H54 (cell line): ENCODE results near the gene SEMA7A.

Source experiments
- DNase-seq: peaks from one replicate; pipeline ENCODE4 v3.0.0; 2011; ENCODE audit warnings: low spot score, mixed read lengths; ENCODE audit not compliant: insufficient read length
- FAIRE-seq: peaks from 3 replicates; lab custom pipeline; 2011; peaks lifted over from hg19 to GRCh38; lab: Jason Lieb, UNC
- POLR2A ChIP-seq: IDR thresholded peaks from 2 replicates; pipeline ENCODE4 v1.6.1; 2011; ENCODE audit warnings: low read depth, mild to moderate bottlenecking, low read length

Gene SEMA7A

DNA sequence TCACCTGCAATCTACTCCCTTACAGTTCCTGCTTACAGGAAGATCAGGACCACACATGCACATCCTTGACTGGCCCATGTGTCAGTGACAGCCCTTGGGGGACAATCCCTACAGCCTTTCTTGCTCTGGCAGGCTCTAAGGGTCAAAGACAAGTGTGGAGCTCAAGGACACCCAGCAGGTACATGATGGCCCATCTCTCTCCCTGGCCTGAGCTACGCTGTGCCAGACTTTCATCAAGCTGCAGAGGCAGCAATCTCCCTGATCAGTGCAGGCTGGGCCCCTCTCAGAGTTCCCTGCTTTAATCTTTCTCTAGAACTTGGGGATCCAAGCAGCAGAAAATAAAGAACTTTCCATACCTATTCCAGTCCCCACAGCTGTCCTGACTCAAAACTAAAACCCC lies 2.6 kb downstream of the SEMA7A start:
- DNase-seq (no peak), FAIRE-seq (no peak)
- no peak for TF ChIP-seq POLR2A

DNA sequence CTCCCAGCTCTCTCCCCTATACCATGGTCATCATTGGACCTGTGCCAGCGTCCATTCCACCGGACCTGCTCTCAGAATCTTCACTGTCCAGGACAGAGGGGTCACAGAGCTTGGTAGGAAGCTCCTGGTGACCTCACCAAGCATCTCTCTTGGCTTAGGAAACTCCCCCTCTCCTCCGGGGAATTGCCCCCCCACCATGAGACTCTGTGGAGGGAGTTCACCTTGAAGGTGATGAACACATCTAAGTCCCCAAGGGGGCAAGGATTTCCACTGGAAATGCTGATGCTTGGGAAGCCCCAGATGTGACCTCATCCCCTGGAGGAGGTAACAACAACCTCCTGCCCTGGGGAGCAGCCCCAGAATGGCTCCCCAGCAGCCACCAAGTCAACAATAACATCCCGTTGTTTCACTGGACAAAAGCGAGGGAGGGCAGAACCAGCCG lies 3.2 kb downstream of the SEMA7A start:
- FAIRE-seq (no peak), DNase-seq (no peak)
- no peak for TF ChIP-seq POLR2A

DNA sequence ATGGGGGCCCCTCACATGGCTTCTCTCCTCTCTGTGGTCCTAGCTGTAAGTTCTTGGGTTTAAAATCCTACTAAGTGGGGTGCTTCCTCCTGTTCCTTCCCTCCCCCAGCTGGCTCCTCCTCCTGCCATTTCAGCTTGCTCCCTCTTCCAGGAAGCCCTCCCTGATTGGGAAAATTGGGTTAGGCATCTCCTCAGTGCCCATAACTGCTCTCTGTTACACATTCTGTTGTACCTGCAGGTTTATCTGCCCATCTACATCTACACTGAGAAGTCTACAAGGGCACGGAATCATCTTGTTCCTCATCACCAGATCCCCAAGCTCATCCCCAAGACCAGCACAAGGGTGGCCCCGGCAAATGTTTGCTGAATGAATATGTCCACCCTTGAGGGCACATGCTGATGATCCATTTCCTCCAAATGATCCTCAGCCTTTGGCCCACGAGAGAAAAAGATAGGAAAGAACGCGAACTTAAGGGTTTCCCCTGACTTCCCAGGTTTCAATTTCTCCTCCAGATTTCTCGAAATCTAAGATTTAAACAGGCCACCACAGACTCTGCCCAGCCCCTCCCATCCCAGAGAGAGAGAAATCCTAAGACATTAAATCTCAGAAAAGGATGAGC lies 3.9 kb downstream of the SEMA7A start:
- FAIRE-seq = no peak
- no peak for DNase-seq

DNA sequence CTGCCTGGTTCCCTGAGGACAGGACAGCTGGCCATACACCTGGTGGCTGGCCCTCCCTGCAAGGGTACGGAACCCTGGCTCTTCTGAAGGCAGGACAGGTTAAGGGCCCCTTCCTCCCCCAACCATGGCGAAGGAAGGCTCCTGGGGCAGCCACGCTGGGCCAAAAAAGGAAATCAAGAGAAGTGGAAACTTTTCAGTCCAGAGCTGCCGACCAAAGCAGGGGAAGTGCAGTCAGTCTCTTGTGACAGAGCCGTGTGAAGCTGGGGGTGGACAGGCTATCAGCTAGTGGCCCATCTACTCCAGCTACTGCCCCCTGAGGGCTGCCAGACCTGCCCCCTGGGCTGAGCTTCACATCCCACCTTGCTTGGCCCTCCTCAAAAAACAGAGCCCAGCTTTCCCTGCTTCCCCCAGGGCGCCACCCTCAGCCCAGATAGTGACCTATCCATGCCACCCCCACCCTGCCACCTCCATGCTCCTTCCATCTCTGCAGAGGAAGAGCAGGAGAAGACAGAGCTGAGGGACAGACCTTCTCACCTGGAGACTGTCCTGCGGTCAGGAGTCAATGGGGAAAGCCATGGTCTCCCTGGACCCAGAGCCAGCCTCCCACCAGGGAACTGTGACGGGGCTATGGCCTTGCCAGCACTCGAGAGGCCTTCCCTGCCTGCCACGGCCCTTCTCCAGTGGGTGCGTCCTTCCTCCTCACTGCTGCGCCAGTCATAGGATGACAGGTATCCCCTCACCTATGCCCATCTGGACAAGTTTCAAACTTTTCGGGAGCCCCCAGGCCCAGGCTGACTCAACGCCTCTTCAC lies 4.6 kb downstream of the SEMA7A start:
- no peak for DNase-seq
- FAIRE-seq = no peak
- TF ChIP-seq POLR2A = no peak

More for the DNA sequence above, 3.9 kb downstream of the SEMA7A start:
- TF ChIP-seq POLR2A = no peak

DNA sequence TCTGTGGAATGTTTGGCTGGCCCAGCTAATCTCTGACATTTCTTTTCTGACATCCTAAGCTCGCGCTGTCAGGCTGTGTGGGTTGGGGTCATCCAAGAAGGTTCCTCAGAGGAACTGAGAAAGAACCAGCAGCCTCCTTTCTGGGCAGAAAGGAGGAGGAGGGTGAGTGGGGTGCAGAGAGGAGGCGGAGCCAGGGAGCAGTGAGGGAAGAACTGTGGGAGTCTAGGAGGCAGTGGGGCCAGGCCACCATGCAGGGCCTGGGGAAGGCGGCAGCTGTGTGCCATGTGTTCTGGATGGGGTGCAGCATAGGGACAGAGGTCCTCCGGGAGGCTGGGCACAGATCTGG lies 5.3 kb downstream of the SEMA7A start:
- no peak for TF ChIP-seq POLR2A
- DNase-seq (no peak), FAIRE-seq (no peak)

DNA sequence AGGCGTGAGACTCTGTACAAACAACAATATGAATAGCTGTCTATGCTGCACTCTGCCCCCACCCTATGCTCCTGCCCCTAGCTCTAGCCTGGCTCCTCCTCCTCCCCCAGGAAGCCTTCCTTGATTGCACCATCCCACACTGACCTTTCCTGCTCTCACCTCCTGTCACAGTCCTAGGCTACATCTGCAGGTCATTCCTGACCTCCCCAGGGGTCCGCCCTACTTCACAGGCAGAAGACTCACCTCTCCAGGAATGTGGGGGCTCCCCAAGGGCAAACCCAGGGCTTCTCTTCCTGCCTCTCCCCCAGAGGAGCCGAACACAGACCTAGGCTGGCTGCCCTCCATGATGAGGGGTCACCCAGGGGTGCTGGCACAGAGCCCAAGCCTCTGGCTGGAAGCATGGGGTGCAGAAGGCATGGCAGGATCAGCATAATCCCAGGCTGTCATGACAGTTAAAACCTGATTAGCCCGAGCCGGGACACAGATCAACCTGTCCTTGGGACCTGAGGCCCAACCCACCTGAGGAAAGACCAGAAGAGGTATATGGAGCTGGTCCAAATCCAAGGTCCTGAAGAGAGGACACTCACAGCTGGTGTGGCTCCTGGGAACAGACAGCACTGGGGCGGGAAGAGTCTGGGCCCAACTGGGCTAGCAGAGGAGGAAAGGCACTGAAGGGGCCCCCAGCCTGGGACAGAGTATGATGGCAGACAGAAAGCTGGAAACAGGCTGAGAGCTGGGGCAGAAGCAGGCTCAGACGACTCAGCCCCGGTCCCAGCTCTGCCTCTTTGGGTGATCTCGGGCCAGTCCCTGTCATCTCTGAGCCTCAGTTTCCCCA lies 5.9 kb downstream of the SEMA7A start:
- no peak for DNase-seq
- FAIRE-seq = no peak
- TF ChIP-seq POLR2A = no peak

DNA sequence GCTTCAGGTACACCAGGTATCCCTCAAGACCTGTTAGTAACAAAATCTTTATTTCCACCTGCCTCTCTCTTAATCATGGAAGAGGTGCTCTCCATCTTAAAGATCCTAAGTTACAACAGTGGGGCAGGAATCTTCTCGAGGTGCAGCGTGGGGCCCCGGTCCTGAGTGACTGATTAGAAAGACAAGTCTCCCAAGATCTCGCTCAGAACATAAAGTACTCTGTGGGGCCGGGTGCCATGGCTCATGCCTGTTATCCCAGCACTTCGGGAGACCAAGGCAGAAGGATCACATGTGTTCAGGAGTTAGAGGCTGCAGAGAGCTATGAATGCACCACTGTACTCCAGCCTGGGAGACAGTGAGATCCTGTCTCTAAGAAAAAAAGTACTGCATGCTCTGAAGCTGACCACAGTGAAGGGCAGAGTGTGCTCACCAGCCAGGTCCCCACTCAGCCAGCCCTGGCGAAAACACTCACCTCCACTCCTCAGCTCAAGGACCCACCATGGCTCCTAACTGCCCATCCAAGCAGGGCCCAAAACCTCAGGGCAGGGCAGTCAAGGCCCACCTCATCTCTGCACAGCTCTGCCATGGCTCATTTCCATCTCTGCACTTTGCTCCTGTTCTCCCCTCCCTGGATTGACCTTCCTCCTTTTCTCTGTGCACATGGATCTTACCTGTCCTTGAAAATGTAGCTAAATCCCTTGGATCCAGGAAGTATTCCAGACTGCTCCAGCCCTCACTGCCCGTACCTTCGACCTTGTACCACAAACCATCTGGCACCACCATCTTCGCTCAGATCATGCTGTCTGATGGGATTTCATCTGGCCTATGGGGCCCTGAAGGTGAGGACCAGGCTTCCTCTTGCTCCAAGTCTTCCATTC lies 7.1 kb downstream of the SEMA7A start:
- no peak for FAIRE-seq
- DNase-seq = no peak
- no peak for TF ChIP-seq POLR2A

DNA sequence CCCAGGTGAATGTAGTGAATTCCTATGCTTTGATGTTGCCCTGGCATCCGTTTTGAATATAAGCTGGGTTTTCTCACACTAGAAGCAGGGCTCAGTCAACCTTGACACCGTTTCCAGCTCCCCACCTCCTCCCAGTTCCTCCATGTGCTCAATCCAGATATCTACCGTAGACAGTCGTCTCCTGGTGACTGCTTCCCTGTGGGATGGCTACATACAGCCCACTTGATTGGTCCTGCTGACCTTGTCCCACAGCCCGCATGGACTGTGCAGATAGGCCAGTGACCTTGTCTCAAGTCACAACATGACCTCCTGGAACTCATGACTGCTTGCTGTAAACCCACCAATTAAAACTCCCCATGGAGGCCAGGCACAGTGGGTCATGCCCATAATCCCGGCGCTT lies 8.1 kb downstream of the SEMA7A start:
- TF ChIP-seq POLR2A = no peak
- DNase-seq (no peak), FAIRE-seq (no peak)

DNA sequence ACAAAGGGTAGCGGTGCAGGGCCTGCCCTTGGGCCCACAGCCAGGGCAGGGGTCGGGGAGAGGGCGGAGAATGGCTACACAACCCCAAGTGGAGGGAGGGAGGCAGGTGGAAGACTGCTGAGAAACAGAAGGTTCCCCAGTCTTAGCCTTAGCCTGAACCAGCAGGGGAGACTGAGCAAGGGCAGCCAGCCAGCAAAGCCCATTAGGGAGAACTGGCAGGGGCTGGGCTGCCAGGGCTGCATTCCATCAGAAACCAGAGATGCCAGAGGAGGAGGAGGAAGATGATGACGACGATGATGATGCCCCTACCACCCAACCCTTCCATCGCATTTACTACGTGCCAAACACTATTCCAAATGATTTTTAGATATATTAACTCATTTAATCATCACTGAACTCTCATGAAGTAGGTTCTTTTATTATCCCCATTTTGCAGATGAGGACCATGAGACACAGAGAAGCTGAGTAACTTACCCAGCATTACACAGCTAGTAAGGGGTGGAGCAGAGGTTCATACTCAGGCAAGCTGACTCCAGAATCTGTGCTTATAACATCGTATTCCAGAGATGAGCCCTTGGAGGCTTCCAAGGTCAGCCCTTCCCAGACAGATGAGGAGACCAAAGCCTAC lies 8.7 kb downstream of the SEMA7A start:
- FAIRE-seq = no peak
- no peak for DNase-seq
- no peak for TF ChIP-seq POLR2A

DNA sequence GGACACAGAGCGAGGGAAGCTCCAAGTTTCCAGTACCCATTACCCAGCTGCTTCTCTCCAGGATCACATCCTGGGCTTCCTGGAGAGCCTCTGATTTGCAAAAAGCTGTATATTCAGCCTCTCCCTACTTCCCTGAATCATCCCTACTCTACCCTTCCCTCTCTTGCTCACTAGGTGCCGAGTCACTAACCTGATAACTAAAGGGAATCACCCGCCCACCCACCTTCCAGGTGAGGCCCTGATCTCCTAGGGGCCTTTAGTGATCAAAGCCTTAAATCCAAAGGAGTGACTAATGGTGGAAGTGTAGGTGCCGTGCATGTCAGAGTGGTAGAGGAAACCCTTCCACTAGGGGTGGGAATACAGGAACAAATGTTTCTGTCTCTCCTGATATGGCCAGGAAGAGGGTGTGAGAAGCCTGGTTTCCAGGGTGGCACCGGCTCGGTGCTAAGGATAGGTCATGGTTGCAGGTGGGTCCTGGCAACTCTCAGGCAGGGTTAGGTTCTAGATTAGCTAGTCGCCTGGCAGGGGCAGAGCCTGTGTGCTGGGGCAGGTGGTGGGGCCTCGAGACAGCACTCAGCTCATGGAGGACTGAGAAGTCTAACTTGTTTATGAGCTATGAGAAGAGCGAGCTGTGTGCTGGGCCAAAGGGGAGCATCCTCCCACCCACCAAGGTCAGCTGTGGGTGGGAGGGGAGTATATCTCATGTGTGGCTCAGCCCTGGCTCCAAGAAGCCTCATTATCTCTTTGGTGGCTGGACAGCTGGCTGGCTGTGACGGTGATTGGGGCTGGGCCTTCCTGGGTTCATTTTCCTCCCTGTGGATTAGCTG lies 10.1 kb downstream of the SEMA7A start:
- no peak for TF ChIP-seq POLR2A
- FAIRE-seq (no peak), DNase-seq (no peak)

DNA sequence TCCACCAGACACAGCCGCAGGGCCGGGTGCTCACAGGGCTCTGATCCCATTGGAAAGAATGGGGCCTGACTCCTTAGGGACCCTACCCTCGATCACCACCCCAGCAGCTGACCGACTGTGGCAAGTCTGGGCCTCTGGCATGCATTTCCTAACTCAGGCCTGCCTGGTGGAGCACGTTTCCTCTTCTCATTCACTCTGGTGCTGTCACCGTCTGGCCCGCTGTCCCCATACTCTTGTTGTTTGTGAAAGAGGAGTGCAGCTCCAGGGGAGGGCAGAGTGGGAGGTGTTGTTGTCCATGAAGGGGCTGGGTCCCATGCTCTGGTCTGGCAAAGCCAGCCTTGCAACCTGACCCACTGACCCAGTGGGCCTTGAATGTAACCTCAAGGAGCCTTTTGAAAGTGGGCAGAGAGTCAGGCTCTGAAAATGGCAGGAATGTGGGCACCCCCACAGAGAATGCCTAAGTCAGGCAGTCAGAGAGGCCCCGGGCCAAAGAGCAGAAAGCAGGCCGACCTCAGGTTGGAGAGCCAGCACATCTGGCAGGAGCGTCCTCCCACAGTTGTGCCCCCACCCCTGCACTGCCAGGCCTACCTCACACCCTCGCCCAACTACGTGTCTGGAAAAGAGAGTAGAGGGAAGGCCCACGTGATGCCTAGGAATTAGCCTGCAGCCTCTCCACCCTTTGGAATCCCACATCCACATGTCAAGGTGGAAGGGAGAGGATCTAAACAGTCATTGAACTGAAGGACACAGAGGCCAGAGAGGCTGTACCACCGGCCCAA lies 10.9 kb downstream of the SEMA7A start:
- DNase-seq = peak; percentile 67
- TF ChIP-seq POLR2A = no peak
- FAIRE-seq = no peak
